ENCODE results near the gene NDUFV1.

DNA sequence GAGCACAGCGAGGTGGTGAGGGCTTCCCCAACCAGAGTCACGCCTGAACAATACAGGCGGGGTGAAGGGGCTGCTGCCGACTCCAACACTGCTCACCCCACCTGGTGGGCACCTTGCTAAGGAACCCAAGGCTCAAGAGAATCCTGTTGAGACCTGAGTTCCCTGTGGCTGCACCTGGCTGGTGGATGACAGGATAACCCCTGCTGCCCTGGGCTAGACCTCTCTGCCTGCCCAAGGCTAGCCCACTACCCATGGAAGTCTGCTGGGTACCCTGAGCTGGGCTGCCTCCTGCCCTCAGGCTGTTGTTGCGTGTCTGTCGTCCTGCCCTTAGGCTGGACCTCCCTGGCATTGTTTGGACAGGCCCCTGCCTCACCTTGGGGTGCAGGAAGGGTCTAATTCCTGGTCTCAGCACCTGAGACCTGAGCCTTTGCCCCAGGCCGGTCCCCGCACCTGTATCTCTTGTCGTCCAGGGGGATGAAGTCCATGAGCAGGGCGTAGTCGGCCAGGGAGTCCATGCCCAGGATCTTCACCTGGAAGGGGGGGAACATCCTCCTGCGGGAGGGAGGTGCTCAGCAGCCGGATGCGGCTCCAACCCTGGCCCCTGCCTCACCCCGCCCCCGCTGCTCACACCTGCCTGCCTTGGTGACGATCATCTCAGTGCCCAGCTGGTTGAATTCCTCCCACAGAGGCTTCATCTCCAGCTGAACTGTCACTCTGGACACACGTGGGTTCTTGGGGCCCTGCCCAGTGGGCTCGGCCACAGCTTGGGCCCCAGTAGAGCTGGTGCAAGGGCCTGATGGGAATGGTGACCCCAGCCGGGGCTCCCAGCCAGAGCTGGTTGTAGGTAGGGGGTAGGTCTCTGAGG lies 27.9 kb downstream of the NDUFV1 start:
- TF ChIP-seq ILK (tag; IDR thresholded peaks at IDR 0.05; ENCODE audit: borderline replicate concordance, low read depth) = no peak
- no peak for TF ChIP-seq POLR2AphosphoS5 (IDR thresholded peaks at IDR 0.05; ENCODE audit: control insufficient read depth, insufficient read depth, low read depth, low read length)
- no peak for TF ChIP-seq TAF1 (IDR thresholded peaks at IDR 0.05; ENCODE audit: control insufficient read depth, extremely low read depth, insufficient read depth, low read length, severe bottlenecking)
- TF ChIP-seq, protein P1, sequence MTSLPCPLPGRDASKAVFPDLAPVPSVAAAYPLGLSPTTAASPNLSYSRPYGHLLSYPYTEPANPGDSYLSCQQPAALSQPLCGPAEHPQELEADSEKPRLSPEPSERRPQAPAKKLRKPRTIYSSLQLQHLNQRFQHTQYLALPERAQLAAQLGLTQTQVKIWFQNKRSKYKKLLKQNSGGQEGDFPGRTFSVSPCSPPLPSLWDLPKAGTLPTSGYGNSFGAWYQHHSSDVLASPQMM (CRISPR knock-in tag; IDR thresholded peaks at IDR 0.05) = no peak
